Ishikawa (cell line): Measurements from ENCODE around the gene AVL9.

Experiments
- CEBPB ChIP-seq: IDR thresholded peaks from 2 replicates; pipeline ENCODE4 v1.6.1; 2012
- EGR1 ChIP-seq: IDR thresholded peaks from 2 replicates; pipeline ENCODE4 v1.6.1; 2012
- EP300 ChIP-seq: IDR thresholded peaks from 2 replicates; pipeline ENCODE4 v1.6.1; 2012; ENCODE audit warnings: borderline replicate concordance
- NFIC ChIP-seq: IDR thresholded peaks from 2 replicates; pipeline ENCODE4 v1.6.1; 2012
- TEAD4 ChIP-seq: IDR thresholded peaks from 2 replicates; pipeline ENCODE4 v1.6.1; 2012
- TF ChIP-seq, protein P1 (sequence below): IDR thresholded peaks from 2 replicates; pipeline ENCODE4 v1.6.1; 2012

DNA sequence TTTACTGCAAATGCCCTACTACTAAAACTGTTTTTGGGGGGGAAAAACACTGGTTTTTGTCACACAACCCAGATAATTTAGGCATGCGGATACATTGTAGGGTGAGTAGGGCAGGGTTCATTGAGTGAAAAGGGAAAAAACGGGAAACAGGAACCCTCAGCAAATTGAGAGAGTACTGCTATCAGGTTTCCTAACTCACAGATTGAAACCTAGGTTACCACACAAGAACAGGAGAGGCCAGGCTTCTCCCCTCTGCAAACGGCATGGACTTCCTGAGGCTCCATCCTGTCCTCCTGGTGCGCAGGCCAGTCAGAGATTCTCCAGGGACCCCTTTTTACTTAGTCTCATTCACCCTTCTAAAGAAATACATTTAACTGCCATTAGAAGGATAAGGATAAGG is 30.6 kb downstream of the AVL9 start:
- TF ChIP-seq TEAD4 (no peak), NFIC (no peak), EP300 (no peak), EGR1 (no peak), CEBPB (no peak)
- TF ChIP-seq, protein P1, sequence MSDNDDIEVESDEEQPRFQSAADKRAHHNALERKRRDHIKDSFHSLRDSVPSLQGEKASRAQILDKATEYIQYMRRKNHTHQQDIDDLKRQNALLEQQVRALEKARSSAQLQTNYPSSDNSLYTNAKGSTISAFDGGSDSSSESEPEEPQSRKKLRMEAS: no peak
